Renal cortical epithelial cell (primary cell): Measurements from ENCODE around the gene SH2D4B. TPM values are rescaled to one million over a fixed set of nuclear protein-coding genes. Genes with fewer than 3 reads are reported as not detected.
A peak's percentile ranks its signal among the peaks of the same experiment; 100 is the strongest.

Source experiments
- DNase-seq: peaks from one replicate; pipeline ENCODE4 v3.0.0-alpha.2; 2011; ENCODE audit warnings: low read depth
- total RNA-seq: library from RNA; depleted of rRNA; stranded (reverse); fragments of >200 nt; gene quantifications from 2 replicates; pipeline ENCODE4 v1.2.3, GENCODE V29; 2014

Gene SH2D4B
- total RNA-seq, 1 donor from 2014 or later: under 0.01 TPM

- no peak for DNase-seq
Observed at GRCh38 chr10:80633383-80633860, 95.7 kb downstream of the SH2D4B start.

- no peak for DNase-seq
Observed at GRCh38 chr10:80633910-80634309, 96.2 kb downstream of the SH2D4B start.

- no peak for DNase-seq
Observed at GRCh38 chr10:80642661-80643060, 105.0 kb downstream of the SH2D4B start.

GRCh38 chr10:80646366-80646765 is 108.7 kb downstream of the SH2D4B start:
- no peak for DNase-seq

GRCh38 chr10:80647173-80647833 is 109.6 kb downstream of the SH2D4B start:
- no peak for DNase-seq

GRCh38 chr10:80648106-80648505 is 110.4 kb downstream of the SH2D4B start:
- DNase-seq: no peak

- DNase-seq: no peak
Observed at GRCh38 chr10:80649183-80649582, 111.5 kb downstream of the SH2D4B start.

- DNase-seq: no peak
Observed at GRCh38 chr10:80655898-80656297, 118.2 kb downstream of the SH2D4B start.

GRCh38 chr10:80658068-80658467 is 120.4 kb downstream of the SH2D4B start:
- DNase-seq: no peak

GRCh38 chr10:80659289-80659688 is 121.6 kb downstream of the SH2D4B start:
- no peak for DNase-seq

- no peak for DNase-seq
Observed at GRCh38 chr10:80660266-80660665, 122.6 kb downstream of the SH2D4B start.

GRCh38 chr10:80660736-80661135 is 123.0 kb downstream of the SH2D4B start:
- no peak for DNase-seq

GRCh38 chr10:80661526-80661925 is 123.8 kb downstream of the SH2D4B start:
- no peak for DNase-seq

- peak; percentile 70 for DNase-seq
Observed at GRCh38 chr10:80662429-80663261, 124.9 kb downstream of the SH2D4B start.

- peak; percentile 50 for DNase-seq
Observed at GRCh38 chr10:80664071-80664680, 126.5 kb downstream of the SH2D4B start.

GRCh38 chr10:80669485-80669884 is 131.8 kb downstream of the SH2D4B start:
- no peak for DNase-seq

- no peak for DNase-seq
Observed at GRCh38 chr10:80670774-80671173, 133.1 kb downstream of the SH2D4B start.

- no peak for DNase-seq
Observed at GRCh38 chr10:80671847-80672246, 134.1 kb downstream of the SH2D4B start.

GRCh38 chr10:80672613-80673012 is 134.9 kb downstream of the SH2D4B start:
- DNase-seq: no peak

- DNase-seq: no peak
Observed at GRCh38 chr10:80674809-80675208, 137.1 kb downstream of the SH2D4B start.

- no peak for DNase-seq
Observed at GRCh38 chr10:80681142-80681541, 143.4 kb downstream of the SH2D4B start.

- DNase-seq: peak; percentile 7
Observed at GRCh38 chr10:80684259-80684658, 146.6 kb downstream of the SH2D4B start.

GRCh38 chr10:80685355-80685754 is 147.7 kb downstream of the SH2D4B start:
- no peak for DNase-seq
